ENCODE data around the gene GRK6. TPM values are rescaled to one million over a fixed set of nuclear protein-coding genes. Genes with fewer than 3 reads are reported as not detected.

GRK6 gene
- total RNA-seq, 1 experiment from 2014 or later = 75.2 TPM

DNA sequence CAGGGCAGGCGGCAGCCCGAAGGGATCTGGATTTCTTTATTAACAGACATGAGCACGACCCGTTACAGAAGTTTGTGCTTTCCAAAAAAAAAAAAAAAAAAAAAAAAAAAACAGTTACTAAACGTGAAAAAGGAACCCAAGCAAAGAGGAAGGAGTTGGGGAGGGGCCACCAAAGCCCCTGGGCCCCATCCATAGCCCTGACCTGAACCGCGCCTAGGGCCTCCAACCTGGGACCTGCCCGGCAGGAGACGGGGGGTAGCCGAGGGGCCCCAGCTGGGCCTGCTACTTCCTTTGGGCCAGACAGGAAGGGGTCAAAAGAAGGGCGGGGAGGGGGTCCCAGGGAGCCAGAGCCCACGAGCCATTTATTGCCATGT is 30.1 kb downstream of the GRK6 start:
- Histone ChIP-seq H4K5ac (ENCODE audit: insufficient read length, low read depth, low read length) (no peak overlapping the region), H2BK12ac (ENCODE audit: insufficient read length, low read depth, low read length) (no peak overlapping the region), H3K18ac (ENCODE audit: insufficient read length, low read depth, low read length) (no peak overlapping the region), H3K9ac (ENCODE audit: extremely low read depth, insufficient read length, low read length) (no peak overlapping the region), H2BK5ac (ENCODE audit: insufficient read length, low read length) (no peak overlapping the region), H2BK20ac (ENCODE audit: low read depth, low read length, poor library complexity, severe bottlenecking) (no peak overlapping the region), H3K56ac (ENCODE audit: insufficient read length, low read depth, low read length) (no peak overlapping the region), H3K27ac (ENCODE audit: insufficient read length, low read depth, low read length) (no peak overlapping the region), H4K8ac (replicated peaks; ENCODE audit: insufficient read length, low read depth, low read length) (no peak overlapping the region), H3K79me1 (ENCODE audit: insufficient read depth, low read depth, low read length, poor library complexity, severe bottlenecking) (no peaks in the 10 kb centered on the region), H2AK5ac (ENCODE audit: insufficient read length, low read length) (no peak overlapping the region), H4K20me1 (ENCODE audit: control insufficient read depth, insufficient read depth, insufficient read length) (no peaks in the 10 kb centered on the region), H4K91ac (ENCODE audit: insufficient read length, low read depth, low read length) (no peak overlapping the region), H2BK15ac (ENCODE audit: low read depth, low read length) (no peak overlapping the region), H3K79me2 (ENCODE audit: insufficient read depth, low read length) (no peaks in the 10 kb centered on the region), H3T11ph (ENCODE audit: low read length) (no peak overlapping the region), H3K27me3 (ENCODE audit: insufficient read depth, low read length) (peaks cover 4% of the 10 kb centered on the region; the same call in 1 of the 2 replicates), H3K9me3 (ENCODE audit: control insufficient read depth, low read depth, low read length) (no peaks in the 10 kb centered on the region), H3K23ac (ENCODE audit: insufficient read length, low read depth, low read length) (no peak overlapping the region), H3K4me1 (ENCODE audit: insufficient read depth, low read length) (no peaks in the 10 kb centered on the region), H3K4ac (ENCODE audit: low read depth, low read length) (no peak overlapping the region), H3K4me2 (ENCODE audit: insufficient read depth, insufficient read length, low read length) (no peak overlapping the region), H2BK120ac (ENCODE audit: low read depth, low read length, poor library complexity, severe bottlenecking) (no peak overlapping the region), H3K14ac (ENCODE audit: insufficient read depth, low read length) (no peak overlapping the region), H3K23me2 (ENCODE audit: insufficient read length, low read depth, low read length, poor library complexity, severe bottlenecking) (peaks cover 14% of the 10 kb centered on the region), H2AFZ (ENCODE audit: low read length) (no peak overlapping the region)
- Mint-ChIP-seq H3K27ac (peak overlapping the region; percentile 91 to 95 (median 95); a peak in 5 of 7 replicates), H3K4me3 (peak overlapping the region; percentile 72 to 86; a peak in 4 of 5 replicates), H3K36me3 (ENCODE audit: insufficient read depth in 1 of 3, low read depth in 3 of 3) (peaks cover 22 to 48% (median 42%) of the 10 kb centered on the region in 3 experiments), H3K4me1 (peaks cover 23 to 31% of the 10 kb centered on the region in 2 experiments), H3K27me3 (ENCODE audit: low read depth) (peaks cover 18% of the 10 kb centered on the region), H3K9me3 (no peaks in the 10 kb centered on the region; a peak in 1 of 5 replicates)
- no peak for DNase-seq
- WGBS (ENCODE audit: extremely low coverage, insufficient read length, low lambda C conversion rate) = no CpG with 5 or more reads among the region's 12 CpGs
- TF ChIP-seq CTCF (conservative IDR thresholded peaks at IDR 0.05) = peak; percentile 9; the same call in 1 of the 3 replicates
